GM18861 (cell line): Measurements from ENCODE around the gene DPP3.
"Not testable (repeated sequence)": the region's sequence is repeated elsewhere in the genome, so short reads cannot be mapped to it uniquely, and the experiment has no call there.

ENCODE experiments used
- ATAC-seq: cut with Tn5 transposase; IDR thresholded peaks from one replicate; pipeline ENCODE4 v1.9.1; 2021; ENCODE audit not compliant: unreplicated experiment

DPP3 gene

GRCh38 chr11:66480117-66480938, at the start of gene DPP3:
DPP3 (plus strand) TSS chr11:66480434; CDS start chr11:66482201, 1,767 bp downstream.
- ATAC-seq, result peak; percentile 84

DNA sequence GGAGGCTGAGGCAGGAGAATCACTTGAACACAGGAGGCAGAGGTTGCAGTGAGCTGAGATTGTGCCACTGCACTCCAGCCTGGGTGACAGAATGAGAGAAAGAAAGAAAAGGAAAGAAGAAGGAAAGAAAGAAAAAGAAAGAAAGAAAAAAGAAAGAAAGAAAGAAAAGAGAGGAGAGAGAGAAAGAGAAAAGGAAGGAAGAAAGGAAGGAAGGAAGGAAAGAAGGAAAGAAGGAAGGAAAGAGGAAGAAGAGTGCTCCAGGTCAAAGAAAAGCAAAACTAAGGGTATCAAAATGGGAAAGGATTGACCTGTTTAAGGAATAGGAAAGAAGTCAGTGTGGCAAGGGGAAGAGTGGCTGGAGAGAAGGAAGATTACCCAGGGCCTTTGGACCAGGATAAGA, 48.9 kb upstream of the DPP3 start:
- ATAC-seq, result not testable (repeated sequence)

GRCh38 chr11:66431871-66432329, 48.3 kb upstream of the DPP3 start:
- not testable (repeated sequence) for ATAC-seq

GRCh38 chr11:66432597-66432996, 47.6 kb upstream of the DPP3 start:
- ATAC-seq, result no peak

- ATAC-seq, result no peak
These were observed 42.2 kb upstream of the DPP3 start for GRCh38 chr11:66437979-66438503.

GRCh38 chr11:66438504-66439466, 41.4 kb upstream of the DPP3 start, which contains the start of gene MRPL11:
MRPL11 (minus strand) TSS chr11:66438848; CDS start chr11:66438754, 94 bp downstream.
- peak; percentile 95 for ATAC-seq

DNA sequence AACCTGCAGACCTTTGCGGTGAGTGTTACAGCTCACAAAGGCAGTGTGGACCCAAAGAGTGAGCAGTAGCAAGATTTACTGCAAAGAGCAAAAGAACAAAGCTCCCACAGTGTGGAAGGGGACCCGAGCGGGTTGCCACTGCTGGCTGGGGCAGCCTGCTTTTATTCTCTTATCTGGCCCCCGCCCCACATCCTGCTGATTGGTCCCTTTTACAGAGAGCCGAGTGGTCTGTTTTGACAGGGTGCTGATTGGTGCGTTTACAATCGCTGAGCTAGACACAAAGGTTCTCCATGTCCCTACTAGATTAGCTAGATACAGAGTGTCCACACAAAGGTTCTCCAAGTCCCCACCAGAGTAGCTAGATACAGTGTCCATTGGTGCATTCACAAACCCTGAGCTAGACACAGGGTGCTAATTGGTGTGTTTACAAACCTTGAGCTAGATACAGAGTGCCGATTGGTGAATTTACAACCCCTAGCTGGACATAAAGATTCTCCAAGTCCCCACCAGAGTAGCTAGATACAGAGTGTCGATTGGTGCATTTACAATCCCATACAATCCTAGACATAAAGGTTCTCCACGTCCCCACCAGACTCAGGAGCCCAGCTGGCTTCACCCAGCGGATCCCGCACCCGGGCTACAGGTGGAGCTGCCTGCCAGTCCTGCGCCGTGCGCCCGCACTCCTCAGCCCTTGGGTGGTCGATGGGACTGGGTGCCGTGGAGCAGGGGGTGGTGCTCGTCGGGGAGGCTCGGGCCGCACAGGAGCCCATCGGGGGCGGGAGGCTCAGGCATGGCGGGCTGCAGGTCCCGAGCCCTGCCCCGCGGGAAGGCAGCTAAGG, 39.9 kb upstream of the DPP3 start:
- ATAC-seq, result not testable (repeated sequence)

GRCh38 chr11:66440940-66441282, 39.3 kb upstream of the DPP3 start:
- ATAC-seq, result not testable (repeated sequence)

- no peak for ATAC-seq
These were observed 36.6 kb upstream of the DPP3 start for GRCh38 chr11:66443602-66444001.

DNA sequence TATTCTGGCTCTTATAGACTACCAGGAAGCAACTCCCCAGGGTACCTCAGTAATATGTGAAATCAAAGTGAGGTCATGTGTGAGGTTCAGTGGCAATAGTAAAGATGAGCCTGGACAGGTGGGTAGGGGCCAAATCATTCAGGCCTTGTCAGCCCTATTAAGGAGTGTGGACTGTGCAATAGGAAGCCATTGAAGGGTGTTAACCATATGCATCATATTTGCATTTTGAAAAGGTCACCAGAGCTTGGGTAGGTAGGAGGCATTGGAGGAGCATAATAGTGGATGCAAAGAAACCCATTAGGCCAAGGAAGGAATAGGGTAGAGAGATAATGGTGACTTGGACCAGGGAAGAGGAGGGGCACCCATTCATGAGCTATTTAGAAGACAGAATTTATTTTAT, 33.2 kb upstream of the DPP3 start:
- ATAC-seq, result no peak

DNA sequence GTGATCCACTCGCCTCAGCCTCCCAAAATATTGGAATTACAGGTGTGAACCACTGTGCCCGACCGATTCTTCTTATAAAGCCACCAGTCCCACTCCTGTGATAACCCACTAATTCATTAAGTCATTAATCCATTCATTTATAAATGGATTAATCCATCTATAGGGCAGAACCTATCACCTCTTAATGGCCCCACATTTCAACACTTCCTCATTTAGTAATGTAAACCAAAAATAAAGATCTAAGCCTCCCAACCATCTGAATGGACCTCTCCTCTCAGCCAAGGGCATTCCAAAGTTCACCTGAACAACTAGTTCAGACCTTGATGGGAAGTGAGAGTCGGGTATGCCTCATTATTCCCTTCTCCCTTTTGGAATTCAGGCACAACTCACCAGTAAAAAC, 31.7 kb upstream of the DPP3 start:
- no peak for ATAC-seq

GRCh38 chr11:66450560-66450959, 29.7 kb upstream of the DPP3 start:
- no peak for ATAC-seq

GRCh38 chr11:66451663-66452062, 28.6 kb upstream of the DPP3 start:
- no peak for ATAC-seq

GRCh38 chr11:66454247-66454646, 26.0 kb upstream of the DPP3 start:
- ATAC-seq, result no peak

- ATAC-seq, result no peak
These were observed 25.4 kb upstream of the DPP3 start for GRCh38 chr11:66454828-66455227.

GRCh38 chr11:66457826-66458225, 22.4 kb upstream of the DPP3 start:
- no peak for ATAC-seq

- ATAC-seq, result no peak
These were observed 21.0 kb upstream of the DPP3 start for GRCh38 chr11:66459138-66459778.

GRCh38 chr11:66462010-66462409, 18.2 kb upstream of the DPP3 start:
- ATAC-seq, result no peak

- ATAC-seq, result no peak
These were observed 17.3 kb upstream of the DPP3 start for GRCh38 chr11:66462911-66463310.

GRCh38 chr11:66464116-66464515, 16.1 kb upstream of the DPP3 start:
- not testable (repeated sequence) for ATAC-seq
